HL-60 (cell line): Measurements from ENCODE around the gene ABHD16A.

Source experiments
- DNase-seq, 2 experiments: peaks; one replicate each; pipeline ENCODE4 v3.0.0-alpha.2; 2010 to 2020; ENCODE audit warnings: low read depth in 1 of 2, low spot score in 1 of 2
- H3K27ac ChIP-seq: fragments of 250-450 bp; sonication (Bioruptor Pico); replicated peaks from 2 replicates; pipeline ENCODE4 v1.5.1; 2020; ENCODE audit warnings: mild to moderate bottlenecking, moderate library complexity
- H3K27me3 ChIP-seq: fragments of 250-450 bp; sonication (Bioruptor Pico); 2 replicates; pipeline ENCODE4 v1.5.1; 2021; ENCODE audit warnings: mild to moderate bottlenecking, moderate library complexity; ENCODE audit not compliant: insufficient read depth, poor library complexity, severe bottlenecking
- H3K4me3 ChIP-seq: replicated peaks from 2 replicates; pipeline ENCODE4 v1.5.1; 2011; ENCODE audit warnings: mild to moderate bottlenecking, control low read depth, low read length; ENCODE audit not compliant: insufficient read depth
- CTCF ChIP-seq: IDR thresholded peaks from one replicate; pipeline ENCODE4 v1.5.1; 2011; ENCODE audit warnings: low read length, control low read depth, inconsistent platforms; ENCODE audit not compliant: insufficient read depth
- GABPA ChIP-seq: IDR thresholded peaks from 2 replicates; pipeline ENCODE4 v1.6.1; 2012; ENCODE audit warnings: low read depth
- POLR2AphosphoS5 ChIP-seq: IDR thresholded peaks from 2 replicates; pipeline ENCODE4 v1.6.1; 2012; ENCODE audit warnings: low read depth
- SPI1 ChIP-seq: IDR thresholded peaks from 2 replicates; pipeline ENCODE4 v1.6.1; 2012; ENCODE audit warnings: low read depth, mild to moderate bottlenecking, borderline replicate concordance
- TF ChIP-seq, protein P1 (sequence below): IDR thresholded peaks from 2 replicates; pipeline ENCODE4 v1.6.1; 2012; ENCODE audit warnings: low read depth; ENCODE audit not compliant: insufficient replicate concordance

Gene ABHD16A

GRCh38 chr6:31728767-31729514 lies 25.8 kb upstream of the ABHD16A start, which contains the start of gene DDAH2:
Gene DDAH2, minus strand, starts transcription at chr6:31729299. Its CDS starts 138 bp downstream, at chr6:31729161.
- no peak for DNase-seq
- Histone ChIP-seq H3K4me3 (peak within 1 kb of the TSS; percentile 33), H3K27ac (peak within 1 kb of the TSS; percentile 66), H3K27me3 (no peaks in the 10 kb centered on the region)
- TF ChIP-seq, protein P1, sequence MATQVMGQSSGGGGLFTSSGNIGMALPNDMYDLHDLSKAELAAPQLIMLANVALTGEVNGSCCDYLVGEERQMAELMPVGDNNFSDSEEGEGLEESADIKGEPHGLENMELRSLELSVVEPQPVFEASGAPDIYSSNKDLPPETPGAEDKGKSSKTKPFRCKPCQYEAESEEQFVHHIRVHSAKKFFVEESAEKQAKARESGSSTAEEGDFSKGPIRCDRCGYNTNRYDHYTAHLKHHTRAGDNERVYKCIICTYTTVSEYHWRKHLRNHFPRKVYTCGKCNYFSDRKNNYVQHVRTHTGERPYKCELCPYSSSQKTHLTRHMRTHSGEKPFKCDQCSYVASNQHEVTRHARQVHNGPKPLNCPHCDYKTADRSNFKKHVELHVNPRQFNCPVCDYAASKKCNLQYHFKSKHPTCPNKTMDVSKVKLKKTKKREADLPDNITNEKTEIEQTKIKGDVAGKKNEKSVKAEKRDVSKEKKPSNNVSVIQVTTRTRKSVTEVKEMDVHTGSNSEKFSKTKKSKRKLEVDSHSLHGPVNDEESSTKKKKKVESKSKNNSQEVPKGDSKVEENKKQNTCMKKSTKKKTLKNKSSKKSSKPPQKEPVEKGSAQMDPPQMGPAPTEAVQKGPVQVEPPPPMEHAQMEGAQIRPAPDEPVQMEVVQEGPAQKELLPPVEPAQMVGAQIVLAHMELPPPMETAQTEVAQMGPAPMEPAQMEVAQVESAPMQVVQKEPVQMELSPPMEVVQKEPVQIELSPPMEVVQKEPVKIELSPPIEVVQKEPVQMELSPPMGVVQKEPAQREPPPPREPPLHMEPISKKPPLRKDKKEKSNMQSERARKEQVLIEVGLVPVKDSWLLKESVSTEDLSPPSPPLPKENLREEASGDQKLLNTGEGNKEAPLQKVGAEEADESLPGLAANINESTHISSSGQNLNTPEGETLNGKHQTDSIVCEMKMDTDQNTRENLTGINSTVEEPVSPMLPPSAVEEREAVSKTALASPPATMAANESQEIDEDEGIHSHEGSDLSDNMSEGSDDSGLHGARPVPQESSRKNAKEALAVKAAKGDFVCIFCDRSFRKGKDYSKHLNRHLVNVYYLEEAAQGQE = no peak
- TF ChIP-seq SPI1 (no peak), POLR2AphosphoS5 (no peak), GABPA (no peak), CTCF (no peak)

DNA sequence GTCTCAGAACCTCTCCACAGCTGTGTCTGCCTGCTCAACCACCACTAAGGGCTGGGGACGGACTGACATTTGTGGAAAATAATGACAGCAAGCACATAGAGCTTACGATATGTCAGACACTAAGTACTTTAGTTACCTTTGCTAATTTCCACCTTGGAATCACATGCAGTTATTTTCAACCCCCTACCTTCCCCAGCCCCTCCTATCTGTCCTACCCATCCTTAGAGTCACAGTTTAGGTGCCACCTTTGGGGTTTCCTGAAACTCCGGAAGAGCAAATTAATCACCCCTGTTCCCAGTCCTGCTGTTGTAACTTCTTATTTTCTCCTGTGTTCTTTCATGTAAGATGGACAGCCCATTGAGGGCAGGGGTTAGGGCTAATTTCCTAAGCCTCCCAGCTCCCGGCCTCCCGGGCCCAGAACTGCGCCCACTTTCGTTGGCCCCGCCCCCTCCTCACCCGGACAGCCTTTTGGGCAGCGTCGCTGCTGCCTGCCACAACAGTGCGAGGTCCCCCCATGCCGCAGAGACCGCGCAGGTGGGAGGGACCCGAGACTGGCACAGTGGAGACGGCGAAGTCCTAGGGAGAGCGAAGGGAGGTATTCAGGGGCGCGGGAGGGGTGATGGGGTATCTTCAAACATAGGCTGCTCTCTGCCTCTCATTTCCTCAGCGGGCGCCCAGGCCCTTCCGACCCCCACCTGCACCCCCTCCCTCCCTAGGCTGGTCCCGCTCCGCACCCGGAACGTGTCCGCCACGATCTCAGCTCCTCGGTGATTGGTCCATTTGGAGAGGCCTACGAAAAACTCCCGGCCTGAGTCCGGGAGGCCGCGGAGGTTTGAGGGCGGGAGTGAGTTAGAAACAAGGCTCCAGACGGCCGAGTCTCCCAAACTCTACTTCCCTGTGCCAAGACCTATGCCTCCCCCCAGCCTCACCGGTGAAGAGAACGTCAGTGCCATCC lies 24.9 kb upstream of the ABHD16A start:
- Histone ChIP-seq H3K27me3 (no peaks in the 10 kb centered on the region), H3K4me3 (no peak overlapping the region), H3K27ac (peak overlapping the region; percentile 66)
- no peak for TF ChIP-seq GABPA
- TF ChIP-seq, protein P1 = no peak
- TF ChIP-seq POLR2AphosphoS5 = no peak
- no peak; the same call in 1 of the 2 replicates for TF ChIP-seq SPI1
- no peak for TF ChIP-seq CTCF
- DNase-seq = peak; percentile 81 to 92

- DNase-seq = peak in 1 of 2 experiments; percentile 82
- Histone ChIP-seq H3K27me3 (no peaks in the 10 kb centered on the region), H3K4me3 (no peak overlapping the region), H3K27ac (peak overlapping the region; percentile 66)
- TF ChIP-seq POLR2AphosphoS5 = peak; percentile 81
- TF ChIP-seq SPI1 = peak; percentile 100; the same call in 1 of the 2 replicates
- TF ChIP-seq GABPA = no peak
Observed at GRCh38 chr6:31727034-31727716, 24.1 kb upstream of the ABHD16A start.
